Superior temporal gyrus (tissue), 1 donor: ENCODE measurements around the gene PPP1R14D.
"Not testable (repeated sequence)": the region's sequence is repeated elsewhere in the genome, so short reads cannot be mapped to it uniquely, and the experiment has no call there.

Source experiments
- DNase-seq: peaks from one replicate; pipeline ENCODE4 v3.0.0-alpha.2; 2016; ENCODE audit errors: extremely low spot score

The PPP1R14D gene

DNA sequence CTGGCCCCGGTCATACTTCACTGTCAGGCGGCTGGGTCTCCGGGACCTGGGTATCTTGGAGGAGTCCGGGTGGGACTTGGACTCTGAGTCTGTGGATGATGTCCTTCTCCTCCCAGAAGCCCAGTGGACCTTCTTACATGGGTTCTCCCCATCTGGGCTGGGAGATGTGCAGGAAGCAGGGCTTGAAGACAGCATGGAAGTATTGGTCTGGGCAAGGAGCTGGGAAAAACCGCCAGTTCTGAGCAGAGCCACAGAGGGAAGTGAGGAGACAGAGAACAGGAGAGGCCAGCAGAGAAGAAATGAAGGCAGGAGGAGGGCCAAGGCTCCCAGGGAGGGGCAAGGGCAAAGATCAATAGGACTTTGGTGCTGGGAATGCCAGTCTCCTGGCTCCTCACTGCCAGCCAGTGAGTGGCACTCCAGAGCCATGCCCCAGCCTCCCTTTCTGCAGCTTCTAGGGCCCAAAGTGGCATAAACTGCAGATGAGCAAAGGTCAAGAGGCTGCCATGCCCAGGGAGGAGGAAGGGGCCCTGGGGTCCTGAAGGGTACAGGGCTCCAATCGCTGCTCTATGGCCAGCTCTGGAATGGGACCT is at the start of gene PPP1R14D:
TSS of gene PPP1R14D (minus strand) at position 262 of the 590 bp plus-strand sequence. CDS start at position 195, 67 bp downstream.
- no peak for DNase-seq

DNA sequence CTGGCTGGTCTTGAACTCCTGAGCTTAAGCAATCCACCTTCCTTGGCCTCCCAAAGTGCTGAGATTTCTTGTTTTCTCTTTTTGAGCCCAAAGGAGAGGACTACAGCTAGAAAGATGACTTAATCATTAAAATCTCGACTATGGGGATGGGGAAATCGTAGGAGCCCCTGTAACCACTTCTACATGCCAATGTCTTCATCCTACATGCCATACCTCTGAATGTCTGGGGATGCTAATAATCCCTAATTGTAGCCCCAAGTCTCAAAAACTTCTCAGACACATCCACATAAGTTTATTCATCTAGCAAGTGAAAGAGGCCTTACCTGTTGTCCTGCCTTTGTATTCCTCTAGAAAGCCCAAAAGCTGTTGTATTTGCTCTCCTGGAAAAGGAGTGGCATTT is 49.2 kb upstream of the PPP1R14D start:
- DNase-seq: no peak

DNA sequence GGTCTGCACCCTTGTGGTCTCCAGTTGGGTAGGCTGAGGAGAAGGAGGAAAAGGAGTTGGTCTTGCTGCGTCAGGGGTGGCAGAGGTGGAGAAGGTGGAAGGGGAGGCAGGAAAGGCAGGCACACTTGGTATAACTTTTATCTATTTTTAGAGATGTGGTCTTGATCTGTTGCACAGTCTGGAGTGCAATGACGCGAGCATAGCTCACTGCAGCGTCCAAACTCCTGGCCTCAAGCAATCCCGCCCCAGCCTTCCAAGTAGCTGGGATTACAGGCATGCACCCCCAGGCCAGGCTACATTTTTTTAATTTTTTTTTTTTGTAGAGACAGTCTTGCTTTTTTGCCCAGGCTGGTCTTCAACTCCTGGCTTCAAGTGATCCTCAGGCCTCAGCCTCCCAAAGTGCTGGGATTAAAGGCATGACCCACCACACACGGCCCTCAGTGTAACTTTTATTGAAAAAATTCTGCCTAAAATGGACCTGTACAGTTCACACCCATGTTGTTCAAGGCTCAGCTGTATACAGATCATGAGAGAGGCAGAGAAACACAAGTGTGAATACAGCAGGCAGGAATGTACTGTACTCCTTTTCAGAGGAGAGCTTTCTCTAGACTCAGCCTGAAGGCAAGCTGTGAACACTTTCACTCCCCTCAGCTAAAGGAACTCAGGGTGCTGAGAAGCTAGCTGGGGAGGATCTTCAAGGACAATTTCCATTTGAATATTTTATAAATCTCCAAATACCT is 47.7 kb upstream of the PPP1R14D start:
- DNase-seq: no peak

GRCh38 chr15:40873694-40874561 is 45.4 kb upstream of the PPP1R14D start, which contains the start of gene RHOV:
Gene RHOV, minus strand, starts transcription at chr15:40874234. Its CDS starts 95 bp downstream, at chr15:40874139.
- DNase-seq: no peak

GRCh38 chr15:40872791-40873693 is 44.5 kb upstream of the PPP1R14D start:
- no peak for DNase-seq

DNA sequence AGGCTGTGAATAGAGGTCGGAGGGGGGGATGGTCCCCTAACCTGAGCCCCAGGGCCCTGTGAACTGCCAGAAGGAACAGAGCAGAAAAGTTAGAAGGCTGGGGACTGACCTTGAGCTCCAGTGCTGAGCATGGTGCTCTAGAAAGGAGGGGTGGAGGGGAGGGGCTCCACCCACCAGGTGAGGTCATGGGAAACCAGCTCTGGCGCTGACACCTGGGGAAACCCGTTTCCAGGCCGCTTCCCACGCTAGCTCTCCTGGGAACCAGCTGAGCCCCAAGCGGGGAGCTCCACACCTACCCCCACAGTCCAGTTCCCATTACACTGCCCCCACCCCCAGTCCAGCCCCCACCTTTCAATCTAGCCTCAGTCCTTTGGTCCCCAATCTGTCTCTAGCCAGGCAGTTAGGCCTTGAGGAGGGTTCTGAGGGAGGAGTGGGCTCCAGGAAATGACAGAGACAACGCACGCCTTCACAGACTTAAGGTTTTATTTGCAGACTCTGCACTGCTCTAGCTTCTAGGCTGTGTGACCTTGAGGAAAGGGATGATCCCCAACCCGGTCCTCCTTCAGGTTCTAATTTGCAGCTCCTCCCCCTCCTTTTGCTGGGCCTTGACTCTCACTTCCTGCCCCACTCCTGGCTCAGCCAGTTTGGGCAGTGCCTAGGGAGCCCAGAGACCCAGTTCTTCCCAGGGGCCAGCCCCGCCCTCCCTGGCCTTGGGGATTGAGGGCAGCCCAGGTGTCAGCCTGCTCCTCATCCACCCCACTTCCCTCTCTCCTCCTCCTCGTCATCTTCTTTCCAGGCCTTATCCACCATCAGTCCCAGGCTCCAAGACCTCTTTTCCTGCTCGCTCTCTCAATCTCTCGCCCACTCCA is 43.5 kb upstream of the PPP1R14D start:
- no peak for DNase-seq

- DNase-seq: no peak
Observed at GRCh38 chr15:40870716-40871115, 42.2 kb upstream of the PPP1R14D start.

DNA sequence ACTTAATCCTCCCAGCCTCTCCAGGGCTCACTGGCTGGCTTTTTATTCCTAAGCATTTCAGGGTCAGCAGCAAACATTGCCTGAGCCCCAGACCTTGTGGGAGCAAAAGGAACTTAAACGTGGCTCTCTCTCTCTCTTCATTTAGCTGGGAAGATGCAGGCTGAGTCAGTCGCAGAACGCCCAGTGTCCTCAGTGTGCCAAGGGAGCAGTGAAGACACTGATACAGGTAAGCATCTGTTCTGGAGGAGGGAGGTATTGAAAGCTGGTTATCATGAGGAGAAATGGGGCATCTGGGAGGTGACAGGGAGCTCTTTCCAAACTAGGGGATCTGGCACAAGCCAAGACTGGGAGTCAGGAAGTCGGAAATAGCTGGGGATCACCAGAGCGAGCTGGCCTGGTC is 41.2 kb upstream of the PPP1R14D start:
- peak; percentile 10 for DNase-seq

DNA sequence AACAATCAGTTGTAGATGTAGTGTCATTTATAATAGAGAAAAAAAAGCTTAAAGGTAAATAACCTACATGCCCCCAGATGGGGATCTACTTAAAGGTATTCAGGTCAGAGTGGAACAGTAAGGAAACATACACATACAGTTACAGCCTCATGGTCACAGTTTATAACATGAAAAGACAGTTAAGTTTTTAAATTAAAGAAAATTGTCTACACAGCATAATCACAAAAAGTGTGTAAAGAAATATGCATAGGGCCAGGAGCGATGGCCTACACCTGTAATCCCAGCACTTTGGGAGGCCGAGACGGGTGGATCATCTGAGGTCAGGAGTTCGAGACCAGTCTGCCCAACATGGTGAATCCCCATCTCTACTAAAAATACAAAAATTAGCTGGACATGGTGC is 38.7 kb upstream of the PPP1R14D start:
- DNase-seq: no peak

DNA sequence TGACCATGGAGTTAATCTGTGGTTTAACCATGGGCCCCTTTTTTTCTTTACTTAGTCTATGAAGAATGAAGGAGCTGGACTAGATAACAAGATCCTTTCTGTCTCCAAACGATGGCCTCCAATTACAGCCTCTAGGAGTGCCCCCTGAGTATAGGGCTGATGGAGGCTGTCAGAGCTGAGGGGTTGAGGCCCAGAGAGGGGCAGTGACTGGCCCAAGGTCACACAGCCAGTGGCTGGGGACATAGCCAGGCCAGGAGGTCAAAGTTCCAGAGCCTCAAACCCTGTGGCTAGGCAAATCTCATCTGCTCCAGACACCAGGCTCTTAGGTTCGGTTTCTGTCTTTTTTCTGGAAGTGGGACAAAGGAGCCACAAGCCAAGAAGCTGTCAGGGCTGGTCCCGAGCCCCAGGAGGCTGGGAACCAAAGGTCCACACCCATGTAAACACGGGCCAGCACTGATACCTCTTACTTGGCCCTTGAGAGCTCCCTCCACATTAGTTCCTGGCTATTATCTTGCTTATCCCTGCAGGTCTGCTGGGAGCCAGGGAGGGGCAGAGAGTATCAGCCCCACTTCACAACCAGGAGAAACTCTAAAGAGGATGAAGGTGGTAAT is 35.3 kb upstream of the PPP1R14D start:
- no peak for DNase-seq

DNA sequence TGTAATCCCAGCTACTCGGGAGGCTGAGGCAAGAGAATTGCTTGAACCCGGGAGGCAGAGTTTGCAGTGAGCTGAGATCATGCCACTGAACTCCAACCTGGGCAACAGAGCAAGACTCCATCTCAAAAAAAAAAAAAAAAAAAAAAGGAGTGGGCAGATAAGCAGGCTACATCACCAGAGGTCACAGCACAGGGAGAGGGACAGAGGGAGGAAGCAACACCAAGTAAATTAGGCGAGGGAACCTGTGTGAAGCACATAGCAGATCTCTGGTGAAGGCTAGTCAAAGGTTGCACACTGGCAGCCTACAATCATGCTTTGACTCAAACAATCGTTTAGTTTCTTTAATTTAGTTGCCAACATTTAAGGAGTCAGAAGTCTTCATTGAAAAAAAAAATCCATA is 32.6 kb upstream of the PPP1R14D start:
- DNase-seq: not testable (repeated sequence)

- DNase-seq: peak; percentile 46
Observed at GRCh38 chr15:40859206-40859851, 30.8 kb upstream of the PPP1R14D start.

- no peak for DNase-seq
Observed at GRCh38 chr15:40858706-40859105, 30.2 kb upstream of the PPP1R14D start.

- peak; percentile 75 for DNase-seq
Observed at GRCh38 chr15:40857601-40858341, 29.3 kb upstream of the PPP1R14D start.

DNA sequence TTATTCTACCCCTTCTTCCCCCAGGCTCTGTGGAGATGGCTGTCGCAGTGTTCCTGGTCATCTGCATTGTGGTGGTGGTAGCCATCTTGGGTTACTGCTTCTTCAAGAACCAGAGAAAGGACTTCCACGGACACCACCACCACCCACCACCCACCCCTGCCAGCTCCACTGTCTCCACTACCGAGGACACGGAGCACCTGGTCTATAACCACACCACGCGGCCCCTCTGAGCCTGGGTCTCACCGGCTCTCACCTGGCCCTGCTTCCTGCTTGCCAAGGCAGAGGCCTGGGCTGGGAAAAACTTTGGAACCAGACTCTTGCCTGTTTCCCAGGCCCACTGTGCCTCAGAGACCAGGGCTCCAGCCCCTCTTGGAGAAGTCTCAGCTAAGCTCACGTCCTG is 28.2 kb upstream of the PPP1R14D start:
- no peak for DNase-seq

DNA sequence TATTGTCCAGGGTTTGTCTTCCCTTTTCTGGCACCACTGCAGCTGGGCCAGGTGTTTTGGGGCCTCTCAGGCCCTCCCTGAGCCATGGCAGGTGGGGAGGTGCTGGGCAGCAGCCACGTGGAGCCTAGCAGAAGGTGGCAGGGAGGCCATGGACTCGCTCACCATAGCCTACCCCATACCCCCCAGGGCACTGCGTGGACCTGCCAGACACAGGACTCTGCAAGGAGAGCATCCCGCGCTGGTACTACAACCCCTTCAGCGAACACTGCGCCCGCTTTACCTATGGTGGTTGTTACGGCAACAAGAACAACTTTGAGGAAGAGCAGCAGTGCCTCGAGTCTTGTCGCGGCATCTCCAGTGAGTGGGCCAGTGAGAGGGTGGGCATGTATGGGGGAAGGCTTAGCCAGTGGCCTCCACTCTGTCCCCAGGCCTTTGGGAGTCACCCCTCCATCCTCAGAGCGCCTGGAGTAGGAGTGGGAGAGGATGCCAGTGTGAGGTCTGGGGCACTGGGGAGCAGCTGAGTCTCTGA is 27.3 kb upstream of the PPP1R14D start:
- no peak for DNase-seq

DNA sequence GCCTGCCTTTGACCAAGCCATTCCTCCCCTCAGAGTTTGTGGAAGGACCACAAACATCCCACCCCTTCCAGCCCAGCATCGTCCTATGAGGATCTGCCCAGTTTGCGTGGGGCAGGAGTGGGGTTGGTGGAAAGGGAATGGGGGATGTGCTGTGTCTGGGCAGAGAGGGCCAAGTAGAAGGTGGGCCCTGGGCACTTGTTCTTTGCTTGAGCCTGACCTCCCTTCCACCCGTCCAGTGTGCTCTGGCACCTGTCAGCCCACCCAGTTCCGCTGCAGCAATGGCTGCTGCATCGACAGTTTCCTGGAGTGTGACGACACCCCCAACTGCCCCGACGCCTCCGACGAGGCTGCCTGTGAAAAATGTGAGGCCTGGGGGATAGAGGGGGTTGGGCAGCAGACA is 25.7 kb upstream of the PPP1R14D start:
- DNase-seq: no peak

DNA sequence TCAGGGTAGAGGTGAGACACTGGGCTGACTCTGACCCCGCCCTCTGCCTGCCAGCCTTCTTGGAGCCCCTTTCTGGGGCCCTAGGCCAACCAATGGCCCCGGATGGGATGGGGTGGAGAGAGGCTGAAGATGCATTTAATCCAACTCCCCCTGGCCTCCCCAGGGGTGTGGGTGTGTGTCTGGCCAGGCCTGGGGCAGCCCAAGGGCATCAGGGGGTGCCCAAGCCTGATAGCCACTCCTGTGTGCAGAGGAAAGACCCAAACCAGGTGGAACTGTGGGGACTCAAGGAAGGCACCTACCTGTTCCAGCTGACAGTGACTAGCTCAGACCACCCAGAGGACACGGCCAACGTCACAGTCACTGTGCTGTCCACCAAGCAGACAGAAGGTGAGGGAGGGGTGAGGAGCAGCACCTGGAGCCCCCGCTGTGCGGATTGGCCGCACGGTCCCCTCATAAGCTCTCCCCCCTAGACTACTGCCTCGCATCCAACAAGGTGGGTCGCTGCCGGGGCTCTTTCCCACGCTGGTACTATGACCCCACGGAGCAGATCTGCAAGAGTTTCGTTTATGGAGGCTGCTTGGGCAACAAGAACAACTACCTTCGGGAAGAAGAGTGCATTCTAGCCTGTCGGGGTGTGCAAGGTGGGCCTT is 24.9 kb upstream of the PPP1R14D start:
- no peak for DNase-seq
